Ascending aorta (tissue), 2 donors: ENCODE data around the gene OGFRL1. TPM values are rescaled to one million over a fixed set of nuclear protein-coding genes. Genes with fewer than 3 reads are reported as not detected.
A peak's percentile ranks its signal among the peaks of the same experiment; 100 is the strongest.

Source experiments
- DNase-seq, 2 donors: peaks; one replicate each; pipeline ENCODE4 v3.0.0-alpha.2; 2019; ENCODE audit warnings: low spot score in 2 of 2
- H3K27ac ChIP-seq, 2 donors: fragments of 200-600 bp; sonication (generic); one replicate each; pipeline ENCODE4 v1.5.1; 2016 to 2017; ENCODE audit warnings: mild to moderate bottlenecking in 1 of 2
- H3K27me3 ChIP-seq: fragments of 200-600 bp; sonication (generic); one replicate; pipeline ENCODE4 v1.5.1; 2017
- H3K36me3 ChIP-seq, 2 donors: fragments of 200-600 bp; sonication (generic); one replicate each; pipeline ENCODE4 v1.5.1; 2016
- H3K4me1 ChIP-seq, 2 donors: fragments of 200-600 bp; sonication (generic); one replicate each; pipeline ENCODE4 v1.5.1; 2016 to 2017; ENCODE audit warnings: mild to moderate bottlenecking in 1 of 2
- H3K4me3 ChIP-seq, 2 donors: fragments of 200-600 bp; sonication (generic); one replicate each; pipeline ENCODE4 v1.5.1; 2016 to 2017; ENCODE audit warnings: mild to moderate bottlenecking in 1 of 2
- H3K9me3 ChIP-seq, 2 donors: fragments of 200-600 bp; sonication (generic); one replicate each; pipeline ENCODE4 v1.5.1; 2016
- CTCF ChIP-seq, 3 experiments: fragments of 200-600 bp in 2 of 3; fragments of 450-650 bp in 1 of 3; sonication (generic) in 2 of 3; IDR thresholded peaks; one replicate each; pipeline ENCODE4 v1.5.1; 2016 to 2019; ENCODE audit warnings: antibody characterized with exemption in 3 of 3, mild to moderate bottlenecking in 1 of 3, moderate library complexity in 1 of 3
- intact Hi-C: fragments of 100-400 bp; cut with DNase I; formaldehyde crosslinking; loops from one replicate; pipeline ENCODE4 v1.15.1; 2023
- total RNA-seq: library from RNA; depleted of rRNA; stranded (reverse); fragments of >200 nt; gene quantifications from one replicate; pipeline ENCODE4 v1.1.0, GENCODE V29; 2016

The OGFRL1 gene
- total RNA-seq, 1 donor from 2014 or later, result 14.6 TPM

- DNase-seq, result no peak
- H3K27ac ChIP-seq, result peak overlapping the region in 1 of 2 donors; percentile 15
- H3K4me1 ChIP-seq, result no peaks in the 10 kb centered on the region
- no peak overlapping the region for H3K4me3 ChIP-seq
- intact Hi-C loops, result no loop called here
- no peaks in the 10 kb centered on the region for H3K27me3 ChIP-seq
- TF ChIP-seq CTCF (IDR thresholded peaks at IDR 0.05), result no peak
- H3K9me3 ChIP-seq, result no peaks in the 10 kb centered on the region
- H3K36me3 ChIP-seq, result peaks cover 0 to 16% of the 10 kb centered on the region in 2 donors
Observed at GRCh38 chr6:71301546-71301945, 12.9 kb downstream of the OGFRL1 start.

GRCh38 chr6:71309656-71310055 is 21.0 kb downstream of the OGFRL1 start:
- no peak overlapping the region for H3K27ac ChIP-seq
- no peaks in the 10 kb centered on the region for H3K4me1 ChIP-seq
- no peak overlapping the region for H3K4me3 ChIP-seq
- H3K9me3 ChIP-seq, result no peaks in the 10 kb centered on the region
- no peaks in the 10 kb centered on the region for H3K36me3 ChIP-seq
- no peaks in the 10 kb centered on the region for H3K27me3 ChIP-seq
- intact Hi-C loops, result no loop called here
- DNase-seq, result no peak
- TF ChIP-seq CTCF (IDR thresholded peaks at IDR 0.05), result no peak

GRCh38 chr6:71310261-71310660 is 21.6 kb downstream of the OGFRL1 start:
- TF ChIP-seq CTCF (IDR thresholded peaks at IDR 0.05), result no peak
- Histone ChIP-seq H3K27me3 (no peaks in the 10 kb centered on the region), H3K9me3 (no peaks in the 10 kb centered on the region), H3K27ac (no peak overlapping the region), H3K4me3 (no peak overlapping the region), H3K4me1 (no peaks in the 10 kb centered on the region), H3K36me3 (no peaks in the 10 kb centered on the region)
- DNase-seq, result no peak
- intact Hi-C loops, result no loop called here

GRCh38 chr6:71312089-71312488 is 23.5 kb downstream of the OGFRL1 start:
- Histone ChIP-seq H3K4me1 (no peaks in the 10 kb centered on the region), H3K9me3 (no peaks in the 10 kb centered on the region), H3K27me3 (no peaks in the 10 kb centered on the region), H3K27ac (no peak overlapping the region), H3K36me3 (no peaks in the 10 kb centered on the region), H3K4me3 (no peak overlapping the region)
- intact Hi-C loops, result no loop called here
- no peak for TF ChIP-seq CTCF (IDR thresholded peaks at IDR 0.05)
- DNase-seq, result no peak

- H3K4me3 ChIP-seq, result no peak overlapping the region
- H3K36me3 ChIP-seq, result no peaks in the 10 kb centered on the region
- intact Hi-C loops, result no loop called here
- DNase-seq, result no peak
- TF ChIP-seq CTCF (IDR thresholded peaks at IDR 0.05), result no peak
- no peaks in the 10 kb centered on the region for H3K4me1 ChIP-seq
- no peak overlapping the region for H3K27ac ChIP-seq
- H3K9me3 ChIP-seq, result no peaks in the 10 kb centered on the region
- no peaks in the 10 kb centered on the region for H3K27me3 ChIP-seq
Observed at GRCh38 chr6:71317441-71317840, 28.8 kb downstream of the OGFRL1 start.

GRCh38 chr6:71320041-71320440 is 31.4 kb downstream of the OGFRL1 start:
- Histone ChIP-seq H3K36me3 (no peaks in the 10 kb centered on the region), H3K27me3 (no peaks in the 10 kb centered on the region), H3K9me3 (no peaks in the 10 kb centered on the region), H3K27ac (no peak overlapping the region), H3K4me3 (no peak overlapping the region), H3K4me1 (no peaks in the 10 kb centered on the region)
- no peak for TF ChIP-seq CTCF (IDR thresholded peaks at IDR 0.05)
- no peak for DNase-seq
- intact Hi-C loops, result no loop called here
